Measurements from ENCODE around the gene SECTM1. TPM values are rescaled to one million over a fixed set of nuclear protein-coding genes. Genes with fewer than 3 reads are reported as not detected.

SECTM1 gene
- polyA plus RNA-seq, 2 of the 4 experiments (the other 2 are of a cell fraction) = 0.22 to 2.0 TPM

GRCh38 chr17:82278308-82278707, 55.3 kb downstream of the SECTM1 start:
- DNase-seq (ENCODE audit: low read depth in 1 of 2, low spot score in 1 of 2) = no peak
- TF ChIP-seq HES2 (IDR thresholded peaks at IDR 0.05) (no peak), POLR2A (IDR thresholded peaks at IDR 0.05; ENCODE audit: low read length) (no peak), ZC3H11A (IDR thresholded peaks at IDR 0.05) (no peak), RNF2 (IDR thresholded peaks at IDR 0.05; ENCODE audit: borderline replicate concordance, low read depth) (no peak), PHF8 (IDR thresholded peaks at IDR 0.05; ENCODE audit: borderline replicate concordance, low read depth) (no peak), JUNB (IDR thresholded peaks at IDR 0.05) (no peak), HOXB5 (CRISPR knock-in tag; IDR thresholded peaks at IDR 0.05) (no peak), FOXS1 (CRISPR knock-in tag; IDR thresholded peaks at IDR 0.05) (no peak), GATA3 (IDR thresholded peaks at IDR 0.05; ENCODE audit: borderline replicate concordance) (no peak), CBX2 (IDR thresholded peaks at IDR 0.05; ENCODE audit: borderline replicate concordance, low read depth) (no peak), ZNF302 (CRISPR knock-in tag; IDR thresholded peaks at IDR 0.05) (no peak), BCL3 (IDR thresholded peaks at IDR 0.05) (no peak), ZFP36 (IDR thresholded peaks at IDR 0.05; ENCODE audit: borderline replicate concordance, partially characterized antibody) (no peak)
- FAIRE-seq = no peak
- Histone ChIP-seq H3K4me3 (no peak overlapping the region), H3K9me3 (no peaks in the 10 kb centered on the region), H3K27ac (no peak overlapping the region), H3K4me2 (no peak overlapping the region), H3K4me1 (peaks cover 36% of the 10 kb centered on the region)
- ATAC-seq = no peak
- POLR2A ChIA-PET = no interaction called here
- CTCF ChIA-PET = interaction anchor here (1.2 kb wide), 1 partner anchor 43 kb away, joined by 3 read pairs; no protein-coding TSS in a partner anchor
- 95% methylated on average over 9 of the region's 9 CpGs for WGBS (ENCODE audit: missing lambda C conversion rate)

- FAIRE-seq (no peak), DNase-seq (ENCODE audit: low read depth in 1 of 2, low spot score in 1 of 2) (no peak), ATAC-seq (no peak)
- peaks cover 31% of the 10 kb centered on the region for H3K4me1 ChIP-seq
- no peak overlapping the region for H3K4me2 ChIP-seq
- H3K4me3 ChIP-seq = no peak overlapping the region
- POLR2A ChIA-PET = no interaction called here
- no peaks in the 10 kb centered on the region for H3K9me3 ChIP-seq
- TF ChIP-seq ELK1 (IDR thresholded peaks at IDR 0.05; ENCODE audit: low read depth, low read length) = no peak
- no peak for TF ChIP-seq FOXS1 (CRISPR knock-in tag; IDR thresholded peaks at IDR 0.05)
- TF ChIP-seq POLR2AphosphoS2 (conservative IDR thresholded peaks at IDR 0.05; ENCODE audit: low read length) = no peak
- no peak for TF ChIP-seq HOXB5 (CRISPR knock-in tag; IDR thresholded peaks at IDR 0.05)
- no peak for TF ChIP-seq USF2 (IDR thresholded peaks at IDR 0.05)
- no peak for TF ChIP-seq PBX3 (IDR thresholded peaks at IDR 0.05)
- no peak for TF ChIP-seq PHF8 (IDR thresholded peaks at IDR 0.05; ENCODE audit: borderline replicate concordance, low read depth)
- TF ChIP-seq KDM5A (IDR thresholded peaks at IDR 0.05) = no peak
- TF ChIP-seq RARB (CRISPR knock-in tag; IDR thresholded peaks at IDR 0.05) = no peak
- TF ChIP-seq JUNB (IDR thresholded peaks at IDR 0.05) = no peak
- TF ChIP-seq ESRRA (IDR thresholded peaks at IDR 0.05; ENCODE audit: borderline replicate concordance, low read length) = no peak
- TF ChIP-seq MAX (IDR thresholded peaks at IDR 0.05) = no peak
- no peak for TF ChIP-seq FOSL2 (IDR thresholded peaks at IDR 0.05)
- no peak for TF ChIP-seq FOSL2 (CRISPR knock-in tag; IDR thresholded peaks at IDR 0.05)
- no peak for TF ChIP-seq CBX8 (IDR thresholded peaks at IDR 0.05)
- no peak for TF ChIP-seq NR3C1 (IDR thresholded peaks at IDR 0.05)
- no peak for TF ChIP-seq HES2 (IDR thresholded peaks at IDR 0.05)
- 83% methylated on average over 12 of the region's 12 CpGs for WGBS (ENCODE audit: missing lambda C conversion rate)
- CTCF ChIA-PET = interaction anchor here (1.2 kb wide), 1 partner anchor 43 kb away, joined by 3 read pairs; no protein-coding TSS in a partner anchor
- H3K27ac ChIP-seq = no peak overlapping the region; a peak in 1 of 6 replicates
Measured at GRCh38 chr17:82277851-82278250, 55.7 kb downstream of the SECTM1 start.
